GM23338 (cell line): ENCODE results near the gene STIM2. TPM values are rescaled to one million over a fixed set of nuclear protein-coding genes. Genes with fewer than 3 reads are reported as not detected.

ENCODE experiments used
- ATAC-seq: fragments of 200-7000 bp; cut with Tn5 transposase; 3 replicates; pipeline ENCODE4 v1.9.1; 2020
- DNase-seq: peaks from one replicate; pipeline ENCODE4 v3.0.0-alpha.2; 2015; ENCODE audit warnings: low spot score
- H2AFZ ChIP-seq: fragments of 200-600 bp; sonication (generic); 2 replicates; pipeline ENCODE4 v1.8.0; 2016; ENCODE audit warnings: antibody characterized with exemption, mild to moderate bottlenecking, moderate library complexity
- H3F3A ChIP-seq: fragments of 200-600 bp; sonication (generic); replicated peaks from 2 replicates; pipeline ENCODE4 v1.8.0; 2017; ENCODE audit warnings: antibody characterized with exemption, mixed run types, low read depth
- H3K27ac ChIP-seq: fragments of 200-600 bp; sonication (generic); 2 replicates; pipeline ENCODE4 v1.6.1; 2016; ENCODE audit warnings: low read depth
- H3K27me3 ChIP-seq: fragments of 200-600 bp; sonication (generic); 2 replicates; pipeline ENCODE4 v1.8.0; 2016; ENCODE audit warnings: mild to moderate bottlenecking, mixed run types, moderate library complexity; ENCODE audit not compliant: insufficient read depth
- H3K36me3 ChIP-seq: fragments of 200-600 bp; sonication (generic); 2 replicates; pipeline ENCODE4 v1.8.0; 2016; ENCODE audit warnings: mild to moderate bottlenecking; ENCODE audit not compliant: insufficient read depth
- H3K4me1 ChIP-seq: fragments of 200-600 bp; sonication (generic); 2 replicates; pipeline ENCODE4 v1.8.0; 2016; ENCODE audit warnings: mild to moderate bottlenecking, moderate library complexity; ENCODE audit not compliant: insufficient read depth
- H3K4me2 ChIP-seq: fragments of 200-600 bp; sonication (generic); 2 replicates; pipeline ENCODE4 v1.7.1; 2017; ENCODE audit warnings: mixed run types
- H3K4me3 ChIP-seq: fragments of 200-600 bp; sonication (generic); 2 replicates; pipeline ENCODE4 v1.6.1; 2016; ENCODE audit warnings: mixed run types
- H3K79me2 ChIP-seq: fragments of 200-600 bp; sonication (generic); replicated peaks from 2 replicates; pipeline ENCODE4 v1.8.0; 2017; ENCODE audit warnings: mild to moderate bottlenecking; ENCODE audit not compliant: insufficient read depth
- H3K9me2 ChIP-seq: fragments of 200-600 bp; sonication (generic); 2 replicates; pipeline ENCODE4 v1.8.0; 2017; ENCODE audit not compliant: insufficient read depth
- H4K20me1 ChIP-seq: fragments of 200-600 bp; sonication (generic); replicated peaks from 2 replicates; pipeline ENCODE4 v1.8.0; 2017; ENCODE audit warnings: mild to moderate bottlenecking; ENCODE audit not compliant: insufficient read depth
- H3K27ac Mint-ChIP-seq: 2 replicates; pipeline ENCODE4 v1.8.0; 2020; ENCODE audit warnings: inconsistent platforms, mild to moderate bottlenecking, moderate library complexity, mixed read lengths
- H3K27me3 Mint-ChIP-seq: 3 replicates; pipeline ENCODE4 v1.8.0; 2022; ENCODE audit warnings: low read depth, mild to moderate bottlenecking, moderate library complexity, mixed read lengths, inconsistent platforms; ENCODE audit not compliant: insufficient read depth, poor library complexity
- H3K36me3 Mint-ChIP-seq: 3 replicates; pipeline ENCODE4 v1.8.0; 2021; ENCODE audit warnings: low read depth, mild to moderate bottlenecking, inconsistent platforms, moderate library complexity, mixed read lengths
- H3K4me1 Mint-ChIP-seq: 3 replicates; pipeline ENCODE4 v1.8.0; 2020; ENCODE audit warnings: mild to moderate bottlenecking, inconsistent platforms, mixed read lengths
- H3K4me3 Mint-ChIP-seq: 3 replicates; pipeline ENCODE4 v1.8.0; 2021; ENCODE audit warnings: moderate library complexity, mild to moderate bottlenecking, inconsistent platforms, mixed read lengths
- H3K9me3 Mint-ChIP-seq: 3 replicates; pipeline ENCODE4 v1.8.0; 2020; ENCODE audit warnings: moderate library complexity, mild to moderate bottlenecking, inconsistent platforms, mixed read lengths
- CREB1 ChIP-seq: fragments of 250-450 bp; sonication (Bioruptor Pico); IDR thresholded peaks from 2 replicates; pipeline ENCODE4 v1.5.0; 2020; ENCODE audit warnings: low read depth, mild to moderate bottlenecking, moderate library complexity
- EZH2 ChIP-seq: fragments of 200-600 bp; sonication (generic); IDR thresholded peaks from one replicate; pipeline ENCODE4 v1.8.0; 2017; ENCODE audit warnings: antibody characterized with exemption, mild to moderate bottlenecking, low read depth; ENCODE audit not compliant: unreplicated experiment
- EZH2phosphoT487 ChIP-seq: fragments of 200-600 bp; sonication (generic); IDR thresholded peaks from one replicate; pipeline ENCODE4 v1.8.1; 2018; ENCODE audit warnings: antibody characterized with exemption; ENCODE audit not compliant: unreplicated experiment
- JUNB ChIP-seq: IDR thresholded peaks from one replicate; pipeline ENCODE4 v1.6.1; 2016; ENCODE audit warnings: antibody characterized with exemption; ENCODE audit not compliant: unreplicated experiment
- POLR2AphosphoS5 ChIP-seq: IDR thresholded peaks from 2 replicates; pipeline ENCODE4 v1.6.1; 2016; ENCODE audit warnings: antibody characterized with exemption, low read depth
- STAT1 ChIP-seq: IDR thresholded peaks from one replicate; pipeline ENCODE4 v1.6.1; 2016; ENCODE audit warnings: antibody characterized with exemption; ENCODE audit not compliant: unreplicated experiment
- ZNF331 ChIP-seq: fragments of 250-450 bp; sonication (Bioruptor Pico); IDR thresholded peaks from 2 replicates; pipeline ENCODE4 v1.5.0; 2020; ENCODE audit warnings: low read depth, mild to moderate bottlenecking, moderate library complexity
- polyA plus RNA-seq: library from polyadenylated mRNA; unstranded; fragments of >200 nt; fragmentation: Nextera tagmentation; extraction: Ambion mirVana; gene quantifications from 2 replicates; pipeline ENCODE4 v1.2.1, GENCODE V29; 2016
- total RNA-seq: library from RNA; depleted of rRNA; stranded (reverse); fragments of >200 nt; shearing (Covaris generic); gene quantifications from 2 replicates; pipeline ENCODE4 v1.2.3, GENCODE V29; 2014
- TF ChIP-seq, protein P1 (sequence below): IDR thresholded peaks from one replicate; pipeline ENCODE4 v1.6.1; 2018; ENCODE audit warnings: antibody characterized with exemption; ENCODE audit not compliant: unreplicated experiment
- TF ChIP-seq, protein P2 (sequence below), 2 experiments: fragments of 200-600 bp in 1 of 2; sonication (generic) in 1 of 2; conservative IDR thresholded peaks; 2 replicates each; pipeline versions ENCODE4 v1.5.1 to v1.6.1; 2016 to 2017; ENCODE audit warnings: antibody characterized with exemption in 2 of 2, low read depth in 2 of 2, mild to moderate bottlenecking in 2 of 2, moderate library complexity in 1 of 2

The STIM2 gene
- total and polyA plus RNA-seq, 2 experiments from 2014 or later = 13.1 to 17.8 TPM

DNA sequence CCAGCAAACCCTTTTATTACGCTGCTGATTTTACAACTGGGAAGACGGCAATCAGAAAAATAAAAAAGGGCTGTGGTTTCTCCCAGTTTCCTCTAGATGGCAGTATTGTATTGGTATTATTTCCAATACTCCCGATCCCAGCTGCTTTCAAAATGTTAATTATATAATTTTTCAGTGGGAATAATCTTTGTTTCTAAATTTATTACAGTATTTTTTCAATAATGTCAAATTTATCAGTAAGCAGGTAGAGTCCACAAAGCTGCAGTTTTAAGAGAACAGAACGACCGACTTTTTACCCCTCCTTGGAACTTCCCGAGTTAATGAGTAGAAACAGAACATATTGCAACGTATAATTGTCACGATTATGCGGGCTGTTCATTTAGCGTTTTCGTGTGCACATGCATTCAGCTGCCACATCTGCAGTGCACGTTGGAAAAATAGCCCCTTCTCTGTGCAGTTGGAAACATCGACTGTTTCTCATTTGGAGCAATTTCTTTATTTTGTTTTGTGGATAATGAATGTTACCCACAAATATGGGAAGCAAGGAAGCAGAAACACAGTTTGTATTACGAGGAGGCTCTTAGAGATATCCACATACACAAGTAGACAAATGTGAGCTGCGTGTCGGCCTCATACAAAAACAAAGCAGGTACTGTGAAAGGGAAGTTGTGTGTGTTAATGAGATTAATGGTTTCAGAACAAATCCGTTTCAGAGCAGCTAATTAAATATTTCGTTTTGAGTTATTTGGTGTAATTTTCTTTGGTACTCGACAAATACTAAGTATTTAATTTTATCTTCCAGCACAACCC, 188.0 kb downstream of the STIM2 start:
- ATAC-seq (no peak), DNase-seq (peak; percentile 51)
- H3K27me3 ChIP-seq = no peaks in the 10 kb centered on the region
- no peak for TF ChIP-seq POLR2AphosphoS5
- TF ChIP-seq, protein P1, sequence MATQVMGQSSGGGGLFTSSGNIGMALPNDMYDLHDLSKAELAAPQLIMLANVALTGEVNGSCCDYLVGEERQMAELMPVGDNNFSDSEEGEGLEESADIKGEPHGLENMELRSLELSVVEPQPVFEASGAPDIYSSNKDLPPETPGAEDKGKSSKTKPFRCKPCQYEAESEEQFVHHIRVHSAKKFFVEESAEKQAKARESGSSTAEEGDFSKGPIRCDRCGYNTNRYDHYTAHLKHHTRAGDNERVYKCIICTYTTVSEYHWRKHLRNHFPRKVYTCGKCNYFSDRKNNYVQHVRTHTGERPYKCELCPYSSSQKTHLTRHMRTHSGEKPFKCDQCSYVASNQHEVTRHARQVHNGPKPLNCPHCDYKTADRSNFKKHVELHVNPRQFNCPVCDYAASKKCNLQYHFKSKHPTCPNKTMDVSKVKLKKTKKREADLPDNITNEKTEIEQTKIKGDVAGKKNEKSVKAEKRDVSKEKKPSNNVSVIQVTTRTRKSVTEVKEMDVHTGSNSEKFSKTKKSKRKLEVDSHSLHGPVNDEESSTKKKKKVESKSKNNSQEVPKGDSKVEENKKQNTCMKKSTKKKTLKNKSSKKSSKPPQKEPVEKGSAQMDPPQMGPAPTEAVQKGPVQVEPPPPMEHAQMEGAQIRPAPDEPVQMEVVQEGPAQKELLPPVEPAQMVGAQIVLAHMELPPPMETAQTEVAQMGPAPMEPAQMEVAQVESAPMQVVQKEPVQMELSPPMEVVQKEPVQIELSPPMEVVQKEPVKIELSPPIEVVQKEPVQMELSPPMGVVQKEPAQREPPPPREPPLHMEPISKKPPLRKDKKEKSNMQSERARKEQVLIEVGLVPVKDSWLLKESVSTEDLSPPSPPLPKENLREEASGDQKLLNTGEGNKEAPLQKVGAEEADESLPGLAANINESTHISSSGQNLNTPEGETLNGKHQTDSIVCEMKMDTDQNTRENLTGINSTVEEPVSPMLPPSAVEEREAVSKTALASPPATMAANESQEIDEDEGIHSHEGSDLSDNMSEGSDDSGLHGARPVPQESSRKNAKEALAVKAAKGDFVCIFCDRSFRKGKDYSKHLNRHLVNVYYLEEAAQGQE = no peak
- no peak for TF ChIP-seq STAT1
- no peak for TF ChIP-seq EZH2phosphoT487
- TF ChIP-seq, protein P2, sequence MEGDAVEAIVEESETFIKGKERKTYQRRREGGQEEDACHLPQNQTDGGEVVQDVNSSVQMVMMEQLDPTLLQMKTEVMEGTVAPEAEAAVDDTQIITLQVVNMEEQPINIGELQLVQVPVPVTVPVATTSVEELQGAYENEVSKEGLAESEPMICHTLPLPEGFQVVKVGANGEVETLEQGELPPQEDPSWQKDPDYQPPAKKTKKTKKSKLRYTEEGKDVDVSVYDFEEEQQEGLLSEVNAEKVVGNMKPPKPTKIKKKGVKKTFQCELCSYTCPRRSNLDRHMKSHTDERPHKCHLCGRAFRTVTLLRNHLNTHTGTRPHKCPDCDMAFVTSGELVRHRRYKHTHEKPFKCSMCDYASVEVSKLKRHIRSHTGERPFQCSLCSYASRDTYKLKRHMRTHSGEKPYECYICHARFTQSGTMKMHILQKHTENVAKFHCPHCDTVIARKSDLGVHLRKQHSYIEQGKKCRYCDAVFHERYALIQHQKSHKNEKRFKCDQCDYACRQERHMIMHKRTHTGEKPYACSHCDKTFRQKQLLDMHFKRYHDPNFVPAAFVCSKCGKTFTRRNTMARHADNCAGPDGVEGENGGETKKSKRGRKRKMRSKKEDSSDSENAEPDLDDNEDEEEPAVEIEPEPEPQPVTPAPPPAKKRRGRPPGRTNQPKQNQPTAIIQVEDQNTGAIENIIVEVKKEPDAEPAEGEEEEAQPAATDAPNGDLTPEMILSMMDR (conservative IDR thresholded peaks at IDR 0.05; ENCODE audit: low read depth in 2 of 2) = peak; percentile 61 to 88
- TF ChIP-seq EZH2 = no peak
- no peak for TF ChIP-seq ZNF331
- no peak for TF ChIP-seq JUNB
- TF ChIP-seq CREB1 (CRISPR knock-in tag) = no peak
- H3F3A ChIP-seq = no peaks in the 10 kb centered on the region
- H3K4me1 ChIP-seq = 0 out of 2 replicates have a peak, but pooled peaks cover 4% of the 10 kb centered on the region
- H3K27me3 Mint-ChIP-seq = peaks cover 7% of the 10 kb centered on the region
- no peak overlapping the region; the same call in 1 of the 2 replicates for H2AFZ ChIP-seq
- H3K36me3 Mint-ChIP-seq = no peaks in the 10 kb centered on the region; the same call in 2 of the 3 replicates
- H3K4me3 Mint-ChIP-seq = no peak overlapping the region
- H4K20me1 ChIP-seq = no peaks in the 10 kb centered on the region
- H3K36me3 ChIP-seq = no peaks in the 10 kb centered on the region
- no peaks in the 10 kb centered on the region for H3K79me2 ChIP-seq
- H3K4me2 ChIP-seq = no peak overlapping the region
- H3K27ac ChIP-seq = no peak overlapping the region
- H3K9me3 Mint-ChIP-seq = 0 out of 3 replicates have a peak, but pooled peaks cover 3% of the 10 kb centered on the region
- H3K4me3 ChIP-seq = no peak overlapping the region
- no peak overlapping the region for H3K27ac Mint-ChIP-seq
- no peaks in the 10 kb centered on the region; the same call in 2 of the 3 replicates for H3K4me1 Mint-ChIP-seq
- no peaks in the 10 kb centered on the region for H3K9me2 ChIP-seq
